Loucy (cell line): ENCODE measurements around the gene LGR4.

Experiments
- EZH2phosphoT487 ChIP-seq: fragments of 200-600 bp; IDR thresholded peaks from 2 replicates; pipeline ENCODE4 v1.6.1; 2018; ENCODE audit warnings: antibody characterized with exemption, mild to moderate bottlenecking, moderate library complexity, borderline replicate concordance
- TF ChIP-seq, protein P1 (sequence below): fragments of 200-600 bp; sonication (generic); conservative IDR thresholded peaks from 2 replicates; pipeline ENCODE4 v1.5.1; 2014; ENCODE audit warnings: mild to moderate bottlenecking, antibody characterized with exemption, low read length

- TF ChIP-seq, protein P1, sequence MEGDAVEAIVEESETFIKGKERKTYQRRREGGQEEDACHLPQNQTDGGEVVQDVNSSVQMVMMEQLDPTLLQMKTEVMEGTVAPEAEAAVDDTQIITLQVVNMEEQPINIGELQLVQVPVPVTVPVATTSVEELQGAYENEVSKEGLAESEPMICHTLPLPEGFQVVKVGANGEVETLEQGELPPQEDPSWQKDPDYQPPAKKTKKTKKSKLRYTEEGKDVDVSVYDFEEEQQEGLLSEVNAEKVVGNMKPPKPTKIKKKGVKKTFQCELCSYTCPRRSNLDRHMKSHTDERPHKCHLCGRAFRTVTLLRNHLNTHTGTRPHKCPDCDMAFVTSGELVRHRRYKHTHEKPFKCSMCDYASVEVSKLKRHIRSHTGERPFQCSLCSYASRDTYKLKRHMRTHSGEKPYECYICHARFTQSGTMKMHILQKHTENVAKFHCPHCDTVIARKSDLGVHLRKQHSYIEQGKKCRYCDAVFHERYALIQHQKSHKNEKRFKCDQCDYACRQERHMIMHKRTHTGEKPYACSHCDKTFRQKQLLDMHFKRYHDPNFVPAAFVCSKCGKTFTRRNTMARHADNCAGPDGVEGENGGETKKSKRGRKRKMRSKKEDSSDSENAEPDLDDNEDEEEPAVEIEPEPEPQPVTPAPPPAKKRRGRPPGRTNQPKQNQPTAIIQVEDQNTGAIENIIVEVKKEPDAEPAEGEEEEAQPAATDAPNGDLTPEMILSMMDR, result no peak
- TF ChIP-seq EZH2phosphoT487, result no peak
Measured at GRCh38 chr11:27456795-27457329, 15.7 kb downstream of the LGR4 start.
